IPS-15b (cell line): Measurements from ENCODE around the gene CRX.
A peak's percentile ranks its signal among the peaks of the same experiment; 100 is the strongest.
"Not testable (repeated sequence)": the region's sequence is repeated elsewhere in the genome, so short reads cannot be mapped to it uniquely, and the experiment has no call there.

Experiments used
- H3K27me3 ChIP-seq: one replicate; pipeline ENCODE4 v1.6.1; 2013; ENCODE audit warnings: low read length; ENCODE audit not compliant: control insufficient read depth, insufficient read depth
- H3K36me3 ChIP-seq: one replicate; pipeline ENCODE4 v1.6.1; 2013; ENCODE audit warnings: low read length; ENCODE audit not compliant: control insufficient read depth, insufficient read depth
- H3K4me1 ChIP-seq: one replicate; pipeline ENCODE4 v1.6.1; 2013; ENCODE audit warnings: mild to moderate bottlenecking, low read length; ENCODE audit not compliant: control insufficient read depth, insufficient read depth
- H3K4me3 ChIP-seq: one replicate; pipeline ENCODE4 v1.5.1; 2013; ENCODE audit warnings: low read depth, low read length
- H3K9ac ChIP-seq: one replicate; pipeline ENCODE4 v1.6.1; 2013; ENCODE audit warnings: low read depth, mild to moderate bottlenecking, low read length
- H3K9me3 ChIP-seq: one replicate; pipeline ENCODE4 v1.6.1; 2013; ENCODE audit warnings: mild to moderate bottlenecking, low read length; ENCODE audit not compliant: control insufficient read depth, insufficient read depth

The CRX gene

DNA sequence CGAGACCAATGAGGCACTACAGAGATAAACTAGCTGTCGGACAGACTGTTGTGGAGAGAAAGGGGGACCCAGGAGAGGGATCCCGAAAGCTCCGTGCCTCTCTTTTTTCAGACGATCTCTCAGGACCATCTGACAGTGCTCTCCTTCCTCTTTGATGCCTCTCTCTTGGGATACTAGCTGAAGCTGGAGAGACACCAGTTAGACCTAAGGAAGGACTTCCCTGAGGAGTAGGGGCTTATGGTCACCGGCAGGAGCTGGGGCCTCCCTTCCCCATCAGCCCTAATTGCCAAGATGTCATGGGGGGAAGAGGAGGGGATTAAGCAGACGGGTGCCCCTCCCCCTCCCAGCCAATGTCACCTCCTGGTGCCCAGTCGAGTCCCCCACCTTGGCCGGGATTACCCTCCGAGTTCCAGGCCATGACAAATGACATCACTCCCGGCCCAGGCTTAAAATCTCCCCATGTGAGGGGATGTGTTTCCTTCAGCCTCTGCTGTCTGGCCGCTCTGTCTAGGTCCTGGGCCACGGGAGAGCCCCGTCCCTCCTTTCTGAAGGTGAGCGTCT lies at the start of gene CRX:
Gene CRX (plus strand): TSS at position 478 of the 561 bp plus-strand sequence. CDS start 12,507 bp downstream, outside the sequence.
- no peaks in the 10 kb centered on the region for H3K9me3 ChIP-seq
- H3K9ac ChIP-seq: no peak within 1 kb of the TSS
- H3K4me3 ChIP-seq: no peak within 1 kb of the TSS
- no peaks in the 10 kb centered on the region for H3K36me3 ChIP-seq
- H3K27me3 ChIP-seq: no peaks in the 10 kb centered on the region
- H3K4me1 ChIP-seq: peaks cover 12% of the 10 kb centered on the region

DNA sequence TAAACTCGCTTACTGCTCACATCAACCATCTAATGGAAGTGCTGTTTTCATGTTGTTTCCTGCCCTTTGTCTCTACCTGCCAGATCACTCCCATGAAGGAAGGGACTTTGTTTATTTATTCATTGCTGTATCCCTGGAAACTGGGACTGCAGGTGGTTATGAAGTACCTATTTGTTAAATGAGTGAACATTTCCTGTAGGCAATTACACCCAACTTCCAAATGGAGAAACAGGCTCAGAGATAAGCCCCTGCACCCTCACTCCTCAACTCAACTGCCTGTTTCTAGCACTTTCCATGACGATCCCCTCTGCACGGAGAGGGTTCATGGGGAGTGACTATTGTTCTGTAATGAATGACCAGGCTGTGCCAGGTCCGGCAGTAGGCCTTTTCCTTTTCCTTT lies 45.2 kb upstream of the CRX start:
- no peak overlapping the region for H3K4me3 ChIP-seq
- H3K27me3 ChIP-seq: no peaks in the 10 kb centered on the region
- peaks cover 4% of the 10 kb centered on the region for H3K4me1 ChIP-seq
- H3K36me3 ChIP-seq: peaks cover 9% of the 10 kb centered on the region
- no peaks in the 10 kb centered on the region for H3K9me3 ChIP-seq
- H3K9ac ChIP-seq: no peak overlapping the region

DNA sequence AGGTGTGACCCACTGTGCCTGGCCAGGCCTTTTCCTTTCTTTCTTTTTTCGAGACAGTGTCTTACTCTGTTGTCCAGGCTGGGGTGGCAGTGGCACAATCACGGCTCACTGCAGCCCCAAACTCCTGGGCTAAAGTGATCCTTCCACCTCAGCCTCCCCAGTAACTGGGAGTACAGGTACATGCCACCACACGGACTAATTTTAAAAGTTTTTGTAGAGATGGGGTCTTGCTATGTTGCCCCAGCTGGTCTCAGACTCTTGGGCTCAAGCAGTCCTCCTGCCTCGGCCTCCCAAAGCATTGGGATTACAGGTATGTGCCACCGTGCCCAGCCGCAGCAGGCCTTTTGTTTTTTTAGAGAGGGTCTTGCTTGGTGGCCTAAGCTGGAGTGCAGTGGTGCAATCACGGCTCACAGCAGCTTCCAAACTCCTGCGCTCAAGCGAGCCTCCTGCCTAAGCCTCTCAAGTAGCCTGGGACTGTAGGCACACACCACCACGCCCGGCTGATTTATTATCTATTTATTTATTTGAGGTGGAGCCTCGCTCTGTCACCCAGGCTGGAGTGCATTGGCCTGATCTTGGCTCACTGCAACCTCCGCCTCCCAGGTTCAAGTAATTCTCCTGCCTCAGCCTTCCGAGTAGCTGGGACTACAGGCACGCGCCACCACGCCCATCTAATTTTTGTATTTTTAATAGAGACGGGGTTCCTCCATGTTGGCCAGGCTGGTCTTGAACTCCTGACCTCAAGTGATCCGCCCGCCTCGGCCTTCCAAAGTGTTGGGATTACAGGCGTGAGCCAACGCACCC lies 44.3 kb upstream of the CRX start:
- H3K4me1 ChIP-seq, H3K9me3 ChIP-seq, H3K9ac ChIP-seq, H3K27me3 ChIP-seq: not testable (repeated sequence)
- Histone ChIP-seq H3K36me3 (peaks cover 14% of the 10 kb centered on the region), H3K4me3 (peak overlapping the region; percentile 89)

DNA sequence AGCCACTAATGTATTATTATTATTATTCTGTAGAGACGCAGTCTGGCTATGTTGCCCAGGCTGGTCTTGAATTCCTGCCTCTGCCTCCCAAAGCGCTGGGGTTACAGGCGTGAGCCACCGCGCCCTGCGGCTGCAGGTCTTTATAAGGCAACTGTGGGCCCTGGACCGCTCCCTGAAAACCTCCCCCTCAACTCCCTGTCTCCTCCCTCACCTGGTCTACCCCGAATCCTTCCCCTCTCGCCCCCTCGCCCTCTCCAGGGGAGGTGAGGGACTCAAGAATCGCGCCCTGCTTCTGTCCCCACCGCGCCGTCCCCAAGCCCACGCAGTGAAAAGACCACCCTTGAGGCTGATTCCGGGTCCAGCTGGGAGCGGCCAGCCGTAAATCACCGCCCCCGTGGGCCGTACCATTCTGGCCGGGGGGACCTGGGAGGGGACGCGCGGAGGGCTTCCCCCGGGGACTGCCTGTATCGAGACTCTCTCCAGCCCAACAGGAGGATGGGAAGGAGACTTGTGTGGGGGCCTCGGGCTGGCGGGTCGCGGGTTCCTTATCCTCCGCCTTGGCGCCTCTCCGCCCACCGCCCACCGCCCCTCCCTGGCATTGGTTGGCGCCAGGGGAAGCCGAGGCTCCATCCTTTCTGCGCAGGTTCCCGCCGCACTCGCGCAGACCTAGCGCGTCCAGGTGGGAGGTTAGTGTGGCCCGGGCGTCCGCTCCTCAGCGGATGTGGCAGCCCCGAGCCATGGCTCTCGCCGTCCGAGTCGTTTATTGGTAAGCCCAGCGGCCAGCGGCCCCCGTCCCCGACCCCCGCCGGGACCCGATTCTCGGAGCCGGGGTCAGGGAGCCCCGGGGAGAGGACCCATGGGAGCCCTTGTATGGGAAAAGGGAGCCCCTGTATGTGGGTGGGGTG lies 43.4 kb upstream of the CRX start, which contains the start of gene SELENOW:
Gene SELENOW (plus strand): TSS at position 655 of the 905 bp plus-strand sequence. CDS start 83 bp downstream, at position 738.
- H3K27me3 ChIP-seq: no peaks in the 10 kb centered on the region
- no peaks in the 10 kb centered on the region for H3K9me3 ChIP-seq
- peaks cover 20% of the 10 kb centered on the region for H3K36me3 ChIP-seq
- peak within 1 kb of the TSS; percentile 89 for H3K4me3 ChIP-seq
- peak within 1 kb of the TSS; percentile 94 for H3K9ac ChIP-seq
- H3K4me1 ChIP-seq: peaks cover 4% of the 10 kb centered on the region

DNA sequence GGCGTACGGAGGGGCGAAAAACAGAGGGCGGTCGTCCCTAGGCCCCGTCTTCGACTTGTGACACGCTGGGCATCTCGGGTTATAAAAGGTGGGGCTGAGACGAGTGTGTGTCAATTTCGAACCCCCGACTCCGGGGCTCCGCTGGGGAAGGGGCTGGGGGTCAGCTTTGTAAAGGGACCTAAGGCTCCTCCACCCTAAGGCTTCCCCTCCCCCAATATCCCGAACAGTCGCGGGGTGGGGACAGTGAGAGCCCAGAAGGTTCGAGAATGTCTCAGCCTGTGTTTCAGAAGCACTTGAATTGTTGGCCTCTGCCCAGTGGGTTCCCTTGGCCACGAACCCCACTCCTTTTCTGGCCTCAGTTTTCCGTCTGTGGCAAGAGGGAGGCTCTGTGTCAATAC lies 42.8 kb upstream of the CRX start:
- Histone ChIP-seq H3K9me3 (no peaks in the 10 kb centered on the region), H3K4me3 (peak overlapping the region; percentile 89), H3K27me3 (no peaks in the 10 kb centered on the region), H3K36me3 (peaks cover 27% of the 10 kb centered on the region), H3K9ac (peak overlapping the region; percentile 94), H3K4me1 (peaks cover 4% of the 10 kb centered on the region)

DNA sequence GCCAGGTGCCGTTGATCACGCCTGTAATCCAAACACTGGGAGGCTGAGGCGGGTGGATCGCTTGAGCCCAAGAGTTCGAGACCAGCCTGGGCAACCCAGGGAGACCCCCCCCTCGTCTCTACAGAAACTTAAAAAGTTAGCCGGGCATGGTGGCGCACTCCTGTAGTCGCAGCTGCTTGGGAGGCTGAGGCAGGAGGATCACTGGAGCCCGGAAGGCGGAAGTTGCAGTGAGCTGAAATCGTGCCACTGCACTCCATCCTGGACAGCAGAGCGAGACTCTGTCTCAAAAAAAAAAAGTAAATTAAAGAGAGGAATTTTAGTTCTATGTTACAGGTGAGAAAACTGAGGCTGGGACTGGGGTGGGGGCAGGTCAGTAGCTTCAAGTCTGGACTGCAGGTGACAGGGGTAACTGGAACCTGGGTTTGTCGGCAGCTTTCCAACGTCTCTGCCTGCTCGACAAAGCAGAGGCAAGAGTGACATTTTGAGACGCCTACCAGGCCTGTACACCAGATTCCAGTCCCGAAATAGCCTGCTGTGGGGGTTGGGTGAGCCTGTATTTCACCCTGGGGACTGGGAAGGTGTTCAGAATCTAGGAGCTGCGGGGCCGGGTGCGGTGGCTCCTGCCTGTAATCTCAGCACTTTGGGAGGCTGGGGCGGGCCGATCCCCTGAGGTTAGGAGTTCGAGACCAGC lies 42.1 kb upstream of the CRX start:
- Histone ChIP-seq H3K9me3 (no peaks in the 10 kb centered on the region), H3K36me3 (peaks cover 34% of the 10 kb centered on the region), H3K9ac (peak overlapping the region; percentile 3), H3K4me3 (peak overlapping the region; percentile 89), H3K27me3 (no peaks in the 10 kb centered on the region), H3K4me1 (peaks cover 4% of the 10 kb centered on the region)

DNA sequence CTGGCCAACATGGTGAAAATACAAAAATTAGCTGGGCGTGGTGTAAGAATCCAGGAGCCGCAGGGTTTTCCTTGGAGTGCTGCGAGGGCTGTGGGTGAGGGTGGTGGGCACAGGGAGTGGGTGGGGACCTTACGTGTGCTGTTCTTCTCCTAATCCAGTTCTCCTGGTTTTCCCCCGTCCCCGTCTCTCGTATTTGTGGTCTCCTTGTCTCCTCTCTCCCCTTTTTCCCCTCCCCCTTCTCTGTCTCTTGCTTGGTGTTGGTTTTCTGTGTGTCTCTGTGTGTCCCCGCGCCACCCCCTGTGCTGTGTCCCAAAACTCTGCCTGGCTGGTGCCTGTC lies 41.6 kb upstream of the CRX start:
- H3K36me3 ChIP-seq: peaks cover 36% of the 10 kb centered on the region
- H3K9ac ChIP-seq: peak overlapping the region; percentile 3
- H3K4me1 ChIP-seq: peaks cover 4% of the 10 kb centered on the region
- no peaks in the 10 kb centered on the region for H3K27me3 ChIP-seq
- H3K9me3 ChIP-seq: no peaks in the 10 kb centered on the region
- peak overlapping the region; percentile 89 for H3K4me3 ChIP-seq

DNA sequence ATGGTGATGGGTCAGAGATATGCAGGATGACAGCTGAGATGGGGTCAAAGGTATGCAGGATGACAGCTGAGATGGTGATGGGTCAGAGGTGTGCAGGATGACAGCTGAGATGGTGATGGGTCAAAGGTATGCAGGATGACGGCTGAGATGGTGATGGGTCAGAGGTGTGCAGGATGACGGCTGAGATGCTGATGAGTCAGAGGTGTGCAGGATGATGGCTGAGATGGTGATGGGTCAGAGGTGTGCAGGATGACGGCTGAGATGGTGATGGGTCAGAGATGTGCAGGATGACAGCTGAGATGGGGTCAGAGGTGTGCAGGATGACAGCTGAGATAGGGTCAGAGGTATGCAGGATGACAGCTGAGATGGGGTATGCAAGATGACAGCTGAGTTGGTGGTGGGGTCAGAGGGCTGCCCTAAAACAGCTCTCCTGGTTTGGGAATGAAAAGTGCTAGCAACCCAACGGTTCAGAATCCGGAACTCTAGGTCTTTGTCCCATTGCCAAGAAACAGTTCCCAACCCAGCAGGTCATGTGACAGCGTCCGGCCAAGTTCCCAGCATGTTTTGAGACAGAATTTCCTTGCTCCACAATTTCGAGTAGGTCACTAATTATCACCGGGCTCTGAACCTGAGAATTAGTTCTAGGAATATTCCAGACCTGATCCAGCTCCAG lies 40.0 kb upstream of the CRX start:
- Histone ChIP-seq H3K4me1 (peaks cover under 1% of the 10 kb centered on the region), H3K27me3 (no peaks in the 10 kb centered on the region), H3K9ac (no peak overlapping the region), H3K9me3 (no peaks in the 10 kb centered on the region), H3K36me3 (peaks cover 40% of the 10 kb centered on the region), H3K4me3 (no peak overlapping the region)

DNA sequence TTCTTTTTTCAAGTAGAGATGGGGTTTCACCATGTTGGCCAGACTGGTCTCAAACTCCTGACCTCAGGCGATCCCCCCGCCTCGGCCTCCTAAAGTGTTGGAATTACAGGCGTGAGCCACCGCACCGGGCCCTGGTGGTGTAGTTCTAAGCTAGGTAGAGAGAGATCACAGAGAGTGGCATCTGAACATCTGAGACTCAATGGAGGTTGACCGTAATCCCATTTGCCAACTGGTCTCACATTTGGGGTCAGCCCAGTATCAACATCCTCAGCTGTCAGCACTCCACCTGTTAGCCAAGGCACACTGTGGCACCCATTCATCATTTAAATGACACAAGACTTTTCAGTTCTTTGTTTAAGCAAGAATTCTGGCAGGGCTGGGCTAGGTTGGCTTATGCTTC lies 35.2 kb upstream of the CRX start:
- H3K9me3 ChIP-seq: no peaks in the 10 kb centered on the region
- peaks cover 34% of the 10 kb centered on the region for H3K36me3 ChIP-seq
- peaks cover 2% of the 10 kb centered on the region for H3K4me1 ChIP-seq
- H3K27me3 ChIP-seq: no peaks in the 10 kb centered on the region
- no peak overlapping the region for H3K4me3 ChIP-seq
- H3K9ac ChIP-seq: no peak overlapping the region

DNA sequence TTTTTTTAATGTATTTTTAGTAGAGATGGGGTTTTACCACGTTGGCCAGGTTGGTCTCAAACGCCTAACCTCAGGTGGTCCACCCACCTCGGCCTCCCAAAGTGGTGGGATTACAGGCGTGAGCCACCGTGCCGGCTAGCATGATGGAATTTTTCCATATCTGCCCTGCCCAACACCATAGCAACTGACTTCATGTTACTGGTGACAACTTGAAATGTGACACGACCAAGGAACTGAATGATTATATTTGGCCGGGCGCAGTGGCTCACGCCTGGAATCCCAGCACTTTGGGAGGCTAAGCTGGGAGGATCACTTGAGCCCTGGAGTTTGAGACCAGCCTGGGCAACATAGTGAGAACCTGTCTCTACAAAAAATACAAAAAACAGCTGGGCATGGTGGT lies 34.4 kb upstream of the CRX start:
- not testable (repeated sequence) for H3K9me3 ChIP-seq, H3K9ac ChIP-seq, H3K27me3 ChIP-seq, H3K4me1 ChIP-seq, H3K4me3 ChIP-seq
- peaks cover 29% of the 10 kb centered on the region for H3K36me3 ChIP-seq

DNA sequence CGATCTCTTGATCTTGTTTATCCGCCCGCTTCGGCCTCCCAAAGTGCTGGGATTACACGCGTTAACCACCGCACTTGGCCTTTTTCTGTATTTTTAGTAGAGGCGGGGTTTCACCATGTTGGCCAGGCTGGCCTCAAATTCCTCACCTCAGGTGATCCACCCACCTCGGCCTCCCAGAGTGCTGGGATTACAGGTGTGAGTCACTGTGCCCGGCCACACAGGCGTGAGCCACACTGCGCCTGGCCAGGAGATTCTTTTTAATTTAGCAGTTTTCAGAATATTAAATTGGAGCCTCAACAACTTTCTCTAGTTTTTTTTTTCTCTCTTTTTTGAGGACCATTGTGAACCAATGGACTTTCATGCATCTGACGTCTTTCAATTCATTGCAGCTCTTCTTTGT lies 31.9 kb upstream of the CRX start:
- H3K9ac ChIP-seq, H3K4me1 ChIP-seq, H3K9me3 ChIP-seq, H3K27me3 ChIP-seq, H3K36me3 ChIP-seq: not testable (repeated sequence)
- H3K4me3 ChIP-seq: peak overlapping the region; percentile 11
